Adrenal gland (tissue), 5 donors: Measurements from ENCODE around the gene CHCHD4.

Source experiments
- POLR2A ChIP-seq, 2 donors: fragments of 450-650 bp; IDR thresholded peaks; one replicate each; pipeline ENCODE4 v1.6.1; 2017; ENCODE audit warnings: antibody characterized with exemption in 2 of 2, mild to moderate bottlenecking in 2 of 2, moderate library complexity in 1 of 2
- TF ChIP-seq, protein P1 (sequence below), 6 experiments: fragments of 450-650 bp in 4 of 6; fragments of 200-600 bp in 2 of 6; sonication (generic) in 1 of 6; IDR thresholded peaks; 1 replicate in 5 of 6; 2 replicates in 1 of 6; pipeline versions ENCODE4 v1.5.1 to v1.8.0; 2016 to 2021; ENCODE audit warnings: antibody characterized with exemption in 6 of 6, mild to moderate bottlenecking in 2 of 6, moderate library complexity in 1 of 6
- donor health status: DM: no; HTN: no; CAD: no.

DNA sequence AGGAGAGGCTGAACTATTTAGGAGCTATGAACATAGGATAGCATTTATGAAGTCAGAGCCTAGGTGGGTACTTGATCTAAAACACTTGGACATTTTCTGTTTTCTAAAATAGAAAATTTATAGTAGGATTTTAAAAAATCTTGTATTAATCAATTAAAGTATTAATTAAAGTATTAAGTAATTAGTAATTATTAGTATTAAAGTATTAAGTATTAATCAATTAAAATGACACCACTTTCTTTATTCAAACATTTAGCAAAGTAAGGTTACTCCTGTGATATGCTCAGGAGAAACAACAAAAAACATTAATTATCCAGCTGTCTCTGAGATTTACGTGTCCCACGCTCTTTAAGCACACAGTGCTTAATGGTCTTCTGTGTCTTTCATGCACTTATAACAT, 32.2 kb downstream of the CHCHD4 start:
- TF ChIP-seq, protein P1, sequence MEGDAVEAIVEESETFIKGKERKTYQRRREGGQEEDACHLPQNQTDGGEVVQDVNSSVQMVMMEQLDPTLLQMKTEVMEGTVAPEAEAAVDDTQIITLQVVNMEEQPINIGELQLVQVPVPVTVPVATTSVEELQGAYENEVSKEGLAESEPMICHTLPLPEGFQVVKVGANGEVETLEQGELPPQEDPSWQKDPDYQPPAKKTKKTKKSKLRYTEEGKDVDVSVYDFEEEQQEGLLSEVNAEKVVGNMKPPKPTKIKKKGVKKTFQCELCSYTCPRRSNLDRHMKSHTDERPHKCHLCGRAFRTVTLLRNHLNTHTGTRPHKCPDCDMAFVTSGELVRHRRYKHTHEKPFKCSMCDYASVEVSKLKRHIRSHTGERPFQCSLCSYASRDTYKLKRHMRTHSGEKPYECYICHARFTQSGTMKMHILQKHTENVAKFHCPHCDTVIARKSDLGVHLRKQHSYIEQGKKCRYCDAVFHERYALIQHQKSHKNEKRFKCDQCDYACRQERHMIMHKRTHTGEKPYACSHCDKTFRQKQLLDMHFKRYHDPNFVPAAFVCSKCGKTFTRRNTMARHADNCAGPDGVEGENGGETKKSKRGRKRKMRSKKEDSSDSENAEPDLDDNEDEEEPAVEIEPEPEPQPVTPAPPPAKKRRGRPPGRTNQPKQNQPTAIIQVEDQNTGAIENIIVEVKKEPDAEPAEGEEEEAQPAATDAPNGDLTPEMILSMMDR (IDR thresholded peaks at IDR 0.05) = no peak
- no peak for TF ChIP-seq POLR2A (IDR thresholded peaks at IDR 0.05)
